Glutamatergic neuron (in vitro differentiated cells): ENCODE results near the gene NISCH. TPM values are rescaled to one million over a fixed set of nuclear protein-coding genes. Genes with fewer than 3 reads are reported as not detected.

Source experiments
- DNase-seq: peaks from one replicate; pipeline ENCODE4 v3.0.0; 2022
- H3K27ac Mint-ChIP-seq: one replicate; pipeline ENCODE4 v1.8.0; 2020; ENCODE audit warnings: mild to moderate bottlenecking, mixed read lengths, inconsistent platforms; ENCODE audit not compliant: unreplicated experiment
- H3K27me3 Mint-ChIP-seq: one replicate; pipeline ENCODE4 v1.8.0; 2020; ENCODE audit warnings: mild to moderate bottlenecking, moderate library complexity, mixed read lengths, inconsistent platforms; ENCODE audit not compliant: unreplicated experiment
- H3K36me3 Mint-ChIP-seq: one replicate; pipeline ENCODE4 v1.8.0; 2020; ENCODE audit warnings: mild to moderate bottlenecking, mixed read lengths, inconsistent platforms; ENCODE audit not compliant: unreplicated experiment
- H3K4me1 Mint-ChIP-seq: one replicate; pipeline ENCODE4 v1.8.0; 2020; ENCODE audit warnings: mild to moderate bottlenecking, low read depth, mixed read lengths, inconsistent platforms; ENCODE audit not compliant: unreplicated experiment
- H3K4me3 Mint-ChIP-seq: one replicate; pipeline ENCODE4 v1.8.0; 2020; ENCODE audit warnings: mild to moderate bottlenecking, mixed read lengths, inconsistent platforms; ENCODE audit not compliant: unreplicated experiment
- H3K9me3 Mint-ChIP-seq: one replicate; pipeline ENCODE4 v1.8.0; 2020; ENCODE audit warnings: mild to moderate bottlenecking, moderate library complexity, mixed read lengths, inconsistent platforms; ENCODE audit not compliant: unreplicated experiment
- CTCF ChIP-seq: fragments of 200-600 bp; sonication (generic); IDR thresholded peaks from one replicate; pipeline ENCODE4 v1.5.0; 2021; ENCODE audit not compliant: partially characterized antibody, unreplicated experiment
- total RNA-seq: library from RNA; stranded (reverse); fragmentation: NEBNext Ultra II Directional; extraction: Animal tissue kit (Norgen Biotek cat#: 25700); gene quantifications from one replicate; pipeline ENCODE4 v1.2.1, GENCODE V29; 2021; ENCODE audit not compliant: unreplicated experiment

Gene NISCH
- total RNA-seq, 1 donor from 2014 or later: 280 TPM

- Mint-ChIP-seq H3K4me3 (no peak overlapping the region), H3K4me1 (peaks cover 11% of the 10 kb centered on the region), H3K27ac (no peak overlapping the region), H3K9me3 (peaks cover 5% of the 10 kb centered on the region), H3K27me3 (peaks cover 9% of the 10 kb centered on the region), H3K36me3 (no peaks in the 10 kb centered on the region)
- no peak for TF ChIP-seq CTCF
- no peak for DNase-seq
These were observed 57.3 kb downstream of the NISCH start for GRCh38 chr3:52512727-52513126.

DNA sequence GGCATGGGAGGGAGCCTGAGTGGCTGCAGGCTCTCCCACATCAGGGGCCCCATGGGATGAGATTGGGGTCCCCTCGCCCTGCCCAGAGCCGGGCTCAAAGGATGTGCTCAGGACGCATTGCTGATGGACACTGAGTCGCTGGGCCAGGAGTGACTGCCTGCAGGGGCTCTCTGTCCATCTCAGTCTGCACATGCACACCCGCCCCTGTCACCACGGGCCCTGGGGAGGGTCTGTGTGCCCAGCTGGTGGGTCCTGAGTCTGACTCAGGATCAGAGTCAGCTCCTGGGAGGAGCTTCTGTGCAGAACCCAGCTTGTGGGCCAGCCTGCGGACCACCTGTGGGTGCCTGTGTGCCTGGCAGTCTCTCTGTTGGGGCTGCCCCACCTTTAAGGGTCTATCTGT, 57.9 kb downstream of the NISCH start:
- Mint-ChIP-seq H3K27ac (no peak overlapping the region), H3K4me3 (no peak overlapping the region), H3K4me1 (peaks cover 11% of the 10 kb centered on the region), H3K27me3 (peaks cover 9% of the 10 kb centered on the region), H3K36me3 (no peaks in the 10 kb centered on the region), H3K9me3 (peaks cover 5% of the 10 kb centered on the region)
- DNase-seq: no peak
- no peak for TF ChIP-seq CTCF

DNA sequence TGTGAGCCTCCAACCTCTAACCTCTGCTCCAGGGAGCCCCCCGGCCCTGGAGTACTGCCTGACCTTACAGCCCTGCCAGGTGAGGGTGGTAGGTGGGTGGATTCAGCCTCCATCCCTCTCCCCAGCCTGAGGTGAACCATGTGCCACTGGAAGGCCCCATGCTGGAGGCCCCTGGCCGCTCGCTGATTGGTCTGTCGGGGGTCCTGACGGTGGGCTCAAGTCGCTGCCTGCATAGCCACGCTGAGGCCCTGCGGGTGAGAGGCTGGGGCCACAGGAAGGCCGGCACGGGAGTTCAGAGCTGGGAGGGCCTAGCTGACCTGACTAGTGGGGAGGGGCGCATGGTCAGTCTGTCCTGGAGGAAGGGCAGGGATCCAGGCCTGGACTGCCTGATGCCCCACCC, 59.2 kb downstream of the NISCH start:
- Mint-ChIP-seq H3K4me3 (no peak overlapping the region), H3K4me1 (peaks cover 15% of the 10 kb centered on the region), H3K27me3 (peaks cover 10% of the 10 kb centered on the region), H3K9me3 (peaks cover 8% of the 10 kb centered on the region), H3K36me3 (no peaks in the 10 kb centered on the region), H3K27ac (no peak overlapping the region)
- TF ChIP-seq CTCF: no peak
- no peak for DNase-seq

- Mint-ChIP-seq H3K27me3 (peaks cover 10% of the 10 kb centered on the region), H3K4me3 (peak overlapping the region; percentile 53), H3K4me1 (peaks cover 16% of the 10 kb centered on the region), H3K27ac (peak overlapping the region; percentile 80), H3K36me3 (no peaks in the 10 kb centered on the region), H3K9me3 (peaks cover 8% of the 10 kb centered on the region)
- DNase-seq: no peak
- no peak for TF ChIP-seq CTCF
These were observed 59.8 kb downstream of the NISCH start for GRCh38 chr3:52515192-52515591.

DNA sequence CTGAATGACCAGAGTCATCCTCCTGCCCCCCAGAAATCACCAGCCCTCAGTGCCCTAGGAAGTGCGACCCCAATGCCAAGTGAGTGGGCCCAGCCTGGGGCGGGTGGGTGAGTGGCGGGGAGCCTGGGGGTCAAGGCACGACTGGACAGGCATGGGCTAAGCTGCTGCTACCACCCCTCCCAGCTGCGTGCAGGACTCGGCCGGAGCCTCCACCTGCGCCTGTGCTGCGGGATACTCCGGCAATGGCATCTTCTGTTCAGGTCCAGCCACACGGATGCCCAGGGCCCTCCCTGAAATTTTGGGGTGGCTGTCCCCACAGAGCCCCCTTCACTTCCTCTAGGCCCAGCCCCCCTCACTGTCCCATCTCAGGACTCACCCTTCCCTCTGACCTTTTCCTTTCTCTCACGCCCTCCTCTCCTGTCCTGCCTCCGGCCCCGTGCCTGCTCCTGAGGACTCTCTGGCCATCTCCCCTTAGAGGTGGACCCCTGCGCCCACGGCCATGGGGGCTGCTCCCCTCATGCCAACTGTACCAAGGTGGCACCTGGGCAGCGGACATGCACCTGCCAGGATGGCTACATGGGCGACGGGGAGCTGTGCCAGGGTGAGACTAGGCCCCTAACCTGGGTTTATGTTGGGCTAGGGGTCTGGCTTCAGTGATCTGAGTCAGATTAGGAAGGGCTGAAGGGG, 61.2 kb downstream of the NISCH start:
- Mint-ChIP-seq H3K36me3 (no peaks in the 10 kb centered on the region), H3K4me3 (no peak overlapping the region), H3K27ac (no peak overlapping the region), H3K4me1 (peaks cover 15% of the 10 kb centered on the region), H3K27me3 (peaks cover 9% of the 10 kb centered on the region), H3K9me3 (peaks cover 8% of the 10 kb centered on the region)
- DNase-seq: no peak
- no peak for TF ChIP-seq CTCF
